Ishikawa (cell line): ENCODE data around the gene ABCC5.

Source experiments
- CEBPB ChIP-seq: IDR thresholded peaks from 2 replicates; pipeline ENCODE4 v1.6.1; 2012
- CREB1 ChIP-seq: IDR thresholded peaks from 2 replicates; pipeline ENCODE4 v1.6.1; 2012; ENCODE audit warnings: low read depth
- EGR1 ChIP-seq: IDR thresholded peaks from 2 replicates; pipeline ENCODE4 v1.6.1; 2012
- EP300 ChIP-seq: IDR thresholded peaks from 2 replicates; pipeline ENCODE4 v1.6.1; 2012; ENCODE audit warnings: borderline replicate concordance
- FOXM1 ChIP-seq: IDR thresholded peaks from 2 replicates; pipeline ENCODE4 v1.6.1; 2012; ENCODE audit warnings: low read depth, borderline replicate concordance
- MAX ChIP-seq: IDR thresholded peaks from 2 replicates; pipeline ENCODE4 v1.6.1; 2012
- NFIC ChIP-seq: IDR thresholded peaks from 2 replicates; pipeline ENCODE4 v1.6.1; 2012
- RAD21 ChIP-seq: IDR thresholded peaks from 2 replicates; pipeline ENCODE4 v1.6.1; 2012; ENCODE audit warnings: low read depth
- REST ChIP-seq: IDR thresholded peaks from 2 replicates; pipeline ENCODE4 v1.6.1; 2012; ENCODE audit warnings: low read depth, mild to moderate bottlenecking
- TAF1 ChIP-seq: IDR thresholded peaks from 2 replicates; pipeline ENCODE4 v1.6.1; 2012; ENCODE audit warnings: low read depth, mild to moderate bottlenecking
- TCF12 ChIP-seq: IDR thresholded peaks from 2 replicates; pipeline ENCODE4 v1.6.1; 2012; ENCODE audit warnings: low read depth
- TEAD4 ChIP-seq: IDR thresholded peaks from 2 replicates; pipeline ENCODE4 v1.6.1; 2012
- USF1 ChIP-seq: IDR thresholded peaks from 2 replicates; pipeline ENCODE4 v1.6.1; 2012
- YY1 ChIP-seq: IDR thresholded peaks from 2 replicates; pipeline ENCODE4 v1.6.1; 2012; ENCODE audit warnings: low read depth
- ZBTB7A ChIP-seq: IDR thresholded peaks from 2 replicates; pipeline ENCODE4 v1.6.1; 2012; ENCODE audit warnings: low read depth

The ABCC5 gene

GRCh38 chr3:183941216-183941615 is 76.5 kb downstream of the ABCC5 start:
- TF ChIP-seq MAX, result no peak

GRCh38 chr3:183937601-183938286 is 79.9 kb downstream of the ABCC5 start:
- TF ChIP-seq YY1 (no peak), TCF12 (no peak), ZBTB7A (no peak), REST (no peak), EGR1 (no peak)

- no peak for TF ChIP-seq YY1
- no peak for TF ChIP-seq USF1
- no peak for TF ChIP-seq MAX
- no peak for TF ChIP-seq REST
- TF ChIP-seq CEBPB, result no peak
- no peak for TF ChIP-seq RAD21
- TF ChIP-seq CREB1, result no peak
- TF ChIP-seq FOXM1, result no peak
- no peak for TF ChIP-seq NFIC
- no peak for TF ChIP-seq TCF12
- TF ChIP-seq TEAD4, result no peak
- no peak for TF ChIP-seq EGR1
- TF ChIP-seq TAF1, result no peak
These were observed 84.5 kb downstream of the ABCC5 start for GRCh38 chr3:183933160-183933559.

- TF ChIP-seq TEAD4 (no peak), USF1 (no peak), MAX (no peak), CEBPB (no peak), TCF12 (no peak), EGR1 (no peak), YY1 (no peak), REST (no peak), ZBTB7A (no peak), RAD21 (no peak), TAF1 (no peak), EP300 (no peak), NFIC (no peak)
These were observed 85.8 kb downstream of the ABCC5 start for GRCh38 chr3:183931881-183932280.

- TF ChIP-seq NFIC (no peak), TAF1 (no peak), RAD21 (no peak), CREB1 (no peak), FOXM1 (no peak), MAX (no peak), ZBTB7A (no peak), YY1 (no peak), TCF12 (no peak), TEAD4 (no peak), USF1 (no peak), EGR1 (no peak), CEBPB (no peak), REST (no peak), EP300 (no peak)
These were observed 87.6 kb downstream of the ABCC5 start for GRCh38 chr3:183930086-183930485.
